ENCODE data around the gene HELB.
A peak's percentile ranks its signal among the peaks of the same experiment; 100 is the strongest.

Gene HELB

DNA sequence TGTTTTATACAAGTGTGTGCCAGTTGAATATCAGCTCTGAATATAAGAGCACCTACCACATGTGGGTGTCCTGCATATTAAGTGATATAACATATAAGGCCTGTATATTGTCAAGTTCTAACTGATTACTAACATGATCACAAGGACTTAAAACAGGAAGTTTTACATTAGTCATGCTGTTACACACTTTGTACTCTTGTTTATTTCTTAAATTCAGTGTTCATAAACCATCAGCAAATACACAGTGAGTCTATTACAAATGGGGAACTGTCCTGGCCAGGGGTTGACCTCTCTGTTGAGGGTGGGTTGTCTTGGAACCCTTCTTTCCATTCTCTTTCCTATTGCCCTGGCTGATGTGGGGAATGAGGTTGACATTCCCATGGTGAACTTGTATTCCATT lies 19.1 kb downstream of the HELB start:
- H3K56ac ChIP-seq (ENCODE audit: low read length): no peak overlapping the region
- no peak overlapping the region for H2BK15ac ChIP-seq (replicated peaks; ENCODE audit: low read depth)
- no peak overlapping the region for H3K18ac ChIP-seq (ENCODE audit: low read length)
- H3K23ac ChIP-seq (ENCODE audit: low read length): no peak overlapping the region
- no peaks in the 10 kb centered on the region for H3K79me2 ChIP-seq (ENCODE audit: control insufficient read depth, insufficient read depth, low read length)
- no peak overlapping the region for H2BK5ac ChIP-seq (ENCODE audit: low read length)
- H3K4me2 ChIP-seq (ENCODE audit: low read length): no peak overlapping the region
- H3K27me3 ChIP-seq (ENCODE audit: insufficient read depth, low read length, poor library complexity): no peaks in the 10 kb centered on the region
- H3K9ac ChIP-seq (ENCODE audit: low read length): no peak overlapping the region
- no peak overlapping the region for H2AK5ac ChIP-seq (ENCODE audit: low read length)
- H3K36me3 ChIP-seq (ENCODE audit: control insufficient read depth, insufficient read depth, low read length): no peaks in the 10 kb centered on the region
- no peak overlapping the region for H4K5ac ChIP-seq (ENCODE audit: low read length)
- no peak overlapping the region for H3K4me3 ChIP-seq (ENCODE audit: low read length)
- H3K4me1 ChIP-seq (ENCODE audit: control insufficient read depth, low read depth, low read length): no peaks in the 10 kb centered on the region
- H2BK120ac ChIP-seq (ENCODE audit: low read depth, low read length): no peak overlapping the region
- H3K27ac ChIP-seq (ENCODE audit: low read depth, low read length): no peak overlapping the region
- no peaks in the 10 kb centered on the region for H3K79me1 ChIP-seq (ENCODE audit: low read length)
- no peak overlapping the region for H4K8ac ChIP-seq (ENCODE audit: low read depth, low read length)
- no peak for DNase-seq
- no peak overlapping the region for H3K4ac ChIP-seq (ENCODE audit: low read depth, low read length)

DNA sequence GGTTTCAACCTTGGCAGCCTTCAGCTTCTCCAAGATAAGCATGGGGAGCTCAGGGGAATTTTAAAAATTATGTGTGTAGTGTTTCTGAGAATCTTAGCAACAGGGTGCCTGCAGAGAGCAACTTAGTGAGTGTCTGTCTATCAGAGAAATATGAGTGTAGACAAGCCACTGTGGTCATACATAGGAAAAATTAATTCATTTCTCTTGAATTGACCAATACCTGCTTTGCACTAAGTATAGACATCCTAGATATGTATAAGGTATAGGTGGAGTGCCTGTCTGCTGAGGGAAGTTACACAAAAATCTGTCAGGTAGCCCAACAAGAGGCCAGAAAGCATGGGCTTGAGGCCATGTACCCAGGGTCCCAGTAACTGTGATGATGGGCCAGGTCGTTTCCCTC lies 20.7 kb downstream of the HELB start:
- H4K5ac ChIP-seq (ENCODE audit: low read length): no peak overlapping the region
- no peaks in the 10 kb centered on the region for H3K79me1 ChIP-seq (ENCODE audit: low read length)
- H3K27ac ChIP-seq (ENCODE audit: low read depth, low read length): no peak overlapping the region
- no peak overlapping the region for H3K9ac ChIP-seq (ENCODE audit: low read length)
- no peaks in the 10 kb centered on the region for H3K79me2 ChIP-seq (ENCODE audit: control insufficient read depth, insufficient read depth, low read length)
- WGBS (ENCODE audit: extremely low coverage, insufficient coverage, low lambda C conversion rate): no CpG with 5 or more reads among the region's 1 CpG
- H3K4me1 ChIP-seq (ENCODE audit: control insufficient read depth, low read depth, low read length): no peaks in the 10 kb centered on the region
- H2BK5ac ChIP-seq (ENCODE audit: low read length): no peak overlapping the region
- H3K18ac ChIP-seq (ENCODE audit: low read length): no peak overlapping the region
- DNase-seq: no peak
- no peak overlapping the region for H2AK5ac ChIP-seq (ENCODE audit: low read length)
- no peak overlapping the region for H3K23ac ChIP-seq (ENCODE audit: low read length)
- H3K27me3 ChIP-seq (ENCODE audit: insufficient read depth, low read length, poor library complexity): no peaks in the 10 kb centered on the region
- H3K56ac ChIP-seq (ENCODE audit: low read length): no peak overlapping the region
- no peak overlapping the region for H2BK120ac ChIP-seq (ENCODE audit: low read depth, low read length)
- no peak overlapping the region for H3K4ac ChIP-seq (ENCODE audit: low read depth, low read length)
- H3K4me2 ChIP-seq (ENCODE audit: low read length): no peak overlapping the region
- H3K4me3 ChIP-seq (ENCODE audit: low read length): no peak overlapping the region
- H2BK15ac ChIP-seq (replicated peaks; ENCODE audit: low read depth): no peak overlapping the region
- H4K8ac ChIP-seq (ENCODE audit: low read depth, low read length): no peak overlapping the region
- H3K36me3 ChIP-seq (ENCODE audit: control insufficient read depth, insufficient read depth, low read length): no peaks in the 10 kb centered on the region

DNA sequence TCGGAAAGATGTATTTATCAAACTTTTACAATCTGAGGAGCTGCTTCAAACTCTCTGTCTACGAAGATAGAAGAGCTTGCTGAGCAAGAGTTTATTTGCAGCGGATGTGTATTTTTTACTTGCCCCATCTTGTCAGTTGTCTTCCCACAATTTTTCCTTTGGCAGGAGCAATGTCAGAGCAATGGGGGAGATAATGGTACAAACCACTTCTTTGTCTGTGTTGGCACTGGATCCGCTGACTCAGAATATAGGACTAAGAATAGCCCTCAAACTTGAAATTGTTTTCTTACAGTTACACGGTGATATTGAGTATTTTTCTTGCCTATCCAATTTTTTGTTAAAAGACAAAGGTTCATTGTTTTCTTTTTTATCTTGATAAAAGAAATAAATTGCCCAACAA lies 27.6 kb downstream of the HELB start:
- no peak overlapping the region for H3K4me2 ChIP-seq (ENCODE audit: low read length)
- no peak overlapping the region for H3K4me3 ChIP-seq (ENCODE audit: low read length)
- H3K27ac ChIP-seq (ENCODE audit: low read depth, low read length): no peak overlapping the region
- H3K27me3 ChIP-seq (ENCODE audit: insufficient read depth, low read length, poor library complexity): no peaks in the 10 kb centered on the region
- no CpG with 5 or more reads among the region's 5 CpGs for WGBS (ENCODE audit: extremely low coverage, insufficient coverage, low lambda C conversion rate)
- no peak overlapping the region for H3K56ac ChIP-seq (ENCODE audit: low read length)
- H3K18ac ChIP-seq (ENCODE audit: low read length): no peak overlapping the region
- no peak overlapping the region for H2BK15ac ChIP-seq (replicated peaks; ENCODE audit: low read depth)
- no peak overlapping the region for H3K23ac ChIP-seq (ENCODE audit: low read length)
- H3K79me1 ChIP-seq (ENCODE audit: low read length): no peaks in the 10 kb centered on the region
- H3K4ac ChIP-seq (ENCODE audit: low read depth, low read length): no peak overlapping the region
- H3K4me1 ChIP-seq (ENCODE audit: control insufficient read depth, low read depth, low read length): no peaks in the 10 kb centered on the region
- H2BK120ac ChIP-seq (ENCODE audit: low read depth, low read length): no peak overlapping the region
- DNase-seq: no peak
- H4K5ac ChIP-seq (ENCODE audit: low read length): no peak overlapping the region
- no peak overlapping the region for H3K9ac ChIP-seq (ENCODE audit: low read length)
- H2AK5ac ChIP-seq (ENCODE audit: low read length): no peak overlapping the region
- H4K8ac ChIP-seq (ENCODE audit: low read depth, low read length): no peak overlapping the region
- no peaks in the 10 kb centered on the region for H3K79me2 ChIP-seq (ENCODE audit: control insufficient read depth, insufficient read depth, low read length)
- no peaks in the 10 kb centered on the region for H3K36me3 ChIP-seq (ENCODE audit: control insufficient read depth, insufficient read depth, low read length)
- H2BK5ac ChIP-seq (ENCODE audit: low read length): no peak overlapping the region

DNA sequence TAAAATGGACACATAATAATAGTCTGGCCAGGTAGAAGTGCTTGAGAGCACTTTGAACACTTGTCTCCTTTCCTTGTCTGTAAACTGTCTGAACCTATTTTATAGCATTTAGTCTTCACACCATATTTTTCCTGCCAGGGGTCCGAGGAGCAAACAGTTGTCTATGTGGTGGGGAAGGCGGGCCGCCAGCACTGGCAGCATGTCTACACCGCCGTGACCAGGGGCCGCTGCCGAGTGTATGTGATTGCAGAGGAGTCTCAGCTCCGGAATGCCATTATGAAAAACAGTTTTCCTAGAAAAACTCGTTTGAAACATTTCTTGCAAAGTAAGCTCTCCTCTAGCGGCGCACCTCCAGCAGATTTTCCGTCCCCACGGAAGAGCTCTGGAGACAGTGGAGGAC lies 28.7 kb downstream of the HELB start:
- no peak overlapping the region for H4K8ac ChIP-seq (ENCODE audit: low read depth, low read length)
- no peak overlapping the region for H3K56ac ChIP-seq (ENCODE audit: low read length)
- no peak overlapping the region for H3K4me2 ChIP-seq (ENCODE audit: low read length)
- H3K18ac ChIP-seq (ENCODE audit: low read length): no peak overlapping the region
- H3K4ac ChIP-seq (ENCODE audit: low read depth, low read length): no peak overlapping the region
- no peak overlapping the region for H3K9ac ChIP-seq (ENCODE audit: low read length)
- H3K27ac ChIP-seq (ENCODE audit: low read depth, low read length): no peak overlapping the region
- H2BK15ac ChIP-seq (replicated peaks; ENCODE audit: low read depth): no peak overlapping the region
- H2BK5ac ChIP-seq (ENCODE audit: low read length): no peak overlapping the region
- no peak for DNase-seq
- H4K5ac ChIP-seq (ENCODE audit: low read length): no peak overlapping the region
- H3K4me3 ChIP-seq (ENCODE audit: low read length): no peak overlapping the region
- no peak overlapping the region for H3K23ac ChIP-seq (ENCODE audit: low read length)
- no peak overlapping the region for H2AK5ac ChIP-seq (ENCODE audit: low read length)
- WGBS (ENCODE audit: extremely low coverage, insufficient coverage, low lambda C conversion rate): no CpG with 5 or more reads among the region's 13 CpGs
- H3K79me1 ChIP-seq (ENCODE audit: low read length): no peaks in the 10 kb centered on the region
- H2BK120ac ChIP-seq (ENCODE audit: low read depth, low read length): no peak overlapping the region
- H3K36me3 ChIP-seq (ENCODE audit: control insufficient read depth, insufficient read depth, low read length): no peaks in the 10 kb centered on the region
- no peaks in the 10 kb centered on the region for H3K27me3 ChIP-seq (ENCODE audit: insufficient read depth, low read length, poor library complexity)
- H3K4me1 ChIP-seq (ENCODE audit: control insufficient read depth, low read depth, low read length): no peaks in the 10 kb centered on the region
- H3K79me2 ChIP-seq (ENCODE audit: control insufficient read depth, insufficient read depth, low read length): no peaks in the 10 kb centered on the region

DNA sequence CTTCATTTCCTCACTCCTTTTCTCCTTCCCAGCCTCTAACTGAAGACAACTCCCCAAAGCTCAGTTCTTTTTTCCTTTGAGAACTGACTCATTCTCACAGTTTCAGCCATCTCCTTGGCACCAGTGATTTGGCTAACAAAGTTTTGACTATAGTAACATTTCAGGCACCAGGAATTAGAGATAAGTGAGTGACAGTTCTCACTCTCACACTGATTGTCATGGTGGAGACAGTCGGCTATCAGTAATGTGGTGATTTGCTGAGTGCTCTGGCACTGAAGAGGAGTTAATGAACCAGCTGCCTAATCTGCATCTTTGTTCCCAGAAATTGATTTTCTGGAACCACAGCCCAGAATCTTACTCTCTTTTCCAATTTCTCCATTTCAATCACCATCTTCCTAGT lies 29.5 kb downstream of the HELB start:
- Histone ChIP-seq H2AK5ac (ENCODE audit: low read length) (no peak overlapping the region), H3K27ac (ENCODE audit: low read depth, low read length) (no peak overlapping the region), H3K56ac (ENCODE audit: low read length) (no peak overlapping the region), H3K4me3 (ENCODE audit: low read length) (no peak overlapping the region), H4K5ac (ENCODE audit: low read length) (no peak overlapping the region), H4K8ac (ENCODE audit: low read depth, low read length) (no peak overlapping the region), H3K27me3 (ENCODE audit: insufficient read depth, low read length, poor library complexity) (no peaks in the 10 kb centered on the region), H3K9ac (ENCODE audit: low read length) (no peak overlapping the region), H3K36me3 (ENCODE audit: control insufficient read depth, insufficient read depth, low read length) (no peaks in the 10 kb centered on the region), H2BK15ac (replicated peaks; ENCODE audit: low read depth) (no peak overlapping the region), H2BK120ac (ENCODE audit: low read depth, low read length) (no peak overlapping the region), H3K4ac (ENCODE audit: low read depth, low read length) (no peak overlapping the region), H3K79me2 (ENCODE audit: control insufficient read depth, insufficient read depth, low read length) (no peaks in the 10 kb centered on the region), H3K23ac (ENCODE audit: low read length) (no peak overlapping the region), H3K4me1 (ENCODE audit: control insufficient read depth, low read depth, low read length) (no peaks in the 10 kb centered on the region), H3K79me1 (ENCODE audit: low read length) (no peaks in the 10 kb centered on the region), H3K4me2 (ENCODE audit: low read length) (no peak overlapping the region), H2BK5ac (ENCODE audit: low read length) (no peak overlapping the region), H3K18ac (ENCODE audit: low read length) (no peak overlapping the region)
- no CpG with 5 or more reads among the region's 1 CpG for WGBS (ENCODE audit: extremely low coverage, insufficient coverage, low lambda C conversion rate)
- DNase-seq: peak; percentile 69

DNA sequence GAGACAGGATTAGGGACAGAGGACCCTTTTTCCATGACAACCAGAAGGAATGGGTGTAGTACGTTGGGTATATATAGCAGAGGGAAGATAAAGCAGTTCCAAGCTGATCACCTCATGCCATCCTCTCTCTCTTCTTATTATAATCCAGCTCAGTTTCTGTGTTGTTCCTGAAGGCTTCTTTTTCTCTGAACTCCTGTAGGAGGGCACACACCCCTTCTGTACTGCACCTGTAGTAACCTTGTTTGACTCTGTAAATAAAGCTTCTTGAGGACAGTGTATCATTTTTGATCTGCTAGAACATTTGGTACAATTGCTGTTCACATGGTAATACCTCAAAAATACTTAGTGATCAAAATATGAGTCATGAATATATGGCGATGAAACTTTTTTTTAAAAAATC lies 33.5 kb downstream of the HELB start:
- WGBS (ENCODE audit: extremely low coverage, insufficient coverage, low lambda C conversion rate): no CpG with 5 or more reads among the region's 2 CpGs
- H2BK15ac ChIP-seq (replicated peaks; ENCODE audit: low read depth): no peak overlapping the region
- no peaks in the 10 kb centered on the region for H3K27me3 ChIP-seq (ENCODE audit: insufficient read depth, low read length, poor library complexity)

More for the DNA sequence above, 33.5 kb downstream of the HELB start:
- H3K79me1 ChIP-seq (ENCODE audit: low read length): no peaks in the 10 kb centered on the region
- no peak overlapping the region for H4K8ac ChIP-seq (ENCODE audit: low read depth, low read length)
- H3K23ac ChIP-seq (ENCODE audit: low read length): no peak overlapping the region
- H2BK120ac ChIP-seq (ENCODE audit: low read depth, low read length): no peak overlapping the region
- H3K56ac ChIP-seq (ENCODE audit: low read length): no peak overlapping the region
- no peak overlapping the region for H4K5ac ChIP-seq (ENCODE audit: low read length)
- H3K4me1 ChIP-seq (ENCODE audit: control insufficient read depth, low read depth, low read length): no peaks in the 10 kb centered on the region
- H3K18ac ChIP-seq (ENCODE audit: low read length): no peak overlapping the region
- H3K4me2 ChIP-seq (ENCODE audit: low read length): no peak overlapping the region
- no peaks in the 10 kb centered on the region for H3K36me3 ChIP-seq (ENCODE audit: control insufficient read depth, insufficient read depth, low read length)
- no peak overlapping the region for H3K27ac ChIP-seq (ENCODE audit: low read depth, low read length)
- H2AK5ac ChIP-seq (ENCODE audit: low read length): no peak overlapping the region
- no peak overlapping the region for H2BK5ac ChIP-seq (ENCODE audit: low read length)
- no peak overlapping the region for H3K4ac ChIP-seq (ENCODE audit: low read depth, low read length)
- H3K79me2 ChIP-seq (ENCODE audit: control insufficient read depth, insufficient read depth, low read length): no peaks in the 10 kb centered on the region
- DNase-seq: no peak
- no peak overlapping the region for H3K4me3 ChIP-seq (ENCODE audit: low read length)
- H3K9ac ChIP-seq (ENCODE audit: low read length): no peak overlapping the region
